HG02973 (cell line): ENCODE results near the gene USP34.

Source experiments
- ATAC-seq: cut with Tn5 transposase; IDR thresholded peaks from one replicate; pipeline ENCODE4 v1.9.1; 2021; ENCODE audit warnings: moderate library complexity; ENCODE audit not compliant: unreplicated experiment

USP34 gene

GRCh38 chr2:61328707-61329251, 142.1 kb downstream of the USP34 start:
- ATAC-seq = no peak

DNA sequence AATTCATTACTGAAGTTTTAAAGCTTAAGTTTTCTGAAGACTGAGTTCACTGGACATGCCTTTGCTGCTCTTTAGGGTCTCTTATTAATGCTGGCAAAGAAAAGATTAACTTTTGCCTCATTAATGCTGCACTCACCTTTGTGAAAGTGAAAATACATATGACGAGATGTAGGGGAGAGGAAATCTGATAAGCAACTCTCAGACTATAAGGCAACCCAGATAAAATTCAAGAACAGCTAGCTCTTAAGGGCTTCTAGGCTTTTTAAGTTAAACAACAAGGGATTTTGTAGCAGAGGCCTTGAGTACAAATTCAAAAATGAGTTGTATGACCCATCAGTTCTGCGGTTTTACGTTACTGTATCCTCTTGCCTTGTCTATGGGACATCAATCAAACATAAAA, 143.7 kb downstream of the USP34 start:
- no peak for ATAC-seq

DNA sequence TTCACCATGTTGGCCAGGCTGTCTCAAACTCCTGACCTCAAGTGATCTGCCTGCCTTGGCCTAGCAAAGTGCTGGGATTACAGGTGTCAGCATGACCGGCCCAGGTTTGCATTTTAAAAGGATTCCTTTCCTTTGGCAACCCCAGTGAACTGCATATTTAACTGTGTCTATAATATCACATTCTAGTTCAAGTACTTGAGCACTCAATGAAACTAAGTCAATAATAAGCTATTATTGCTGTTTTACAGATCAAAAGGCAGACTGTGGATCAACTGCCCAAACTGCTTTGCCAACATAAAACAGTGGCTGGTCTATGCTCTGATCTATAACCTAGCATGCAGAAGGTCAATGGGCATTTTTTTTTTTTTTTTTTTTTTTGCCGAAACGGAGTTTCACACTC, 144.5 kb downstream of the USP34 start:
- ATAC-seq = no peak

DNA sequence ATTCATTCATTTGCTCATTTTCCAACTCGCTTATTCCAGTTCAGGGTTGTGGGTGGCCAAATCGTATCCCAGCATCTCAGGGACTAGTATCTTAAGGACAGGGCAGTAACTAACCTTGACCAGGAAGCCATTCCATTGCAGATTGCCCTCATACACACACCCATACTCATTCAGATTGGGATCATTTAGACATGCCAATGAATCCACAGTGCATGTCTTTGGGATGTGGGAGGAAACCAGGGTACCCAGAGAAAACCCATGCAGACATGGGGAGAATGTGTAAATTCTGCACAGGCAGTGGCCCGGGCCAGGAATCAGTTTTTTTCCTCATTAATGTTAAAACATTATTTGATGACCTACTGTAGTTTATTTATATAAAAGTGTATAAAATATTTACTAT, 150.7 kb downstream of the USP34 start:
- ATAC-seq = no peak

GRCh38 chr2:61318553-61318952, 152.3 kb downstream of the USP34 start:
- ATAC-seq = no peak

DNA sequence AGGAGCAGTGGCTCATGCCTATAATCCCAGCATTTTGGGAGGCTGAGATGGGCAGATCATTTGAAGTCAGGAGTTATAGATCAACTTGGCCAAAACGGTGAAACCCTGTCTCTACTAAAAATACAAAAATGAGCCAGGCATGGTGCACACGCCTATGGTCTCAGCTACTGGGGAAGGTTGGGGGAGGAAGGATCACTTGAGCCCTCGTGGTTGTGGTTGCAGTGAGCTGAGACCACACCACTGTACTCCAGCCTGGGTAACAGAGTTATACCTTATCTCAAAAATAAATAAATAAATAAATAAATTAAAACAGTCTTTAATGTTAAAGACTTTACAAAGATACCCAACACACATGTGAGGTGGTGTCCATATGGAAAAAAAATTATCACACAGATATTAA, 174.9 kb downstream of the USP34 start:
- no peak for ATAC-seq

DNA sequence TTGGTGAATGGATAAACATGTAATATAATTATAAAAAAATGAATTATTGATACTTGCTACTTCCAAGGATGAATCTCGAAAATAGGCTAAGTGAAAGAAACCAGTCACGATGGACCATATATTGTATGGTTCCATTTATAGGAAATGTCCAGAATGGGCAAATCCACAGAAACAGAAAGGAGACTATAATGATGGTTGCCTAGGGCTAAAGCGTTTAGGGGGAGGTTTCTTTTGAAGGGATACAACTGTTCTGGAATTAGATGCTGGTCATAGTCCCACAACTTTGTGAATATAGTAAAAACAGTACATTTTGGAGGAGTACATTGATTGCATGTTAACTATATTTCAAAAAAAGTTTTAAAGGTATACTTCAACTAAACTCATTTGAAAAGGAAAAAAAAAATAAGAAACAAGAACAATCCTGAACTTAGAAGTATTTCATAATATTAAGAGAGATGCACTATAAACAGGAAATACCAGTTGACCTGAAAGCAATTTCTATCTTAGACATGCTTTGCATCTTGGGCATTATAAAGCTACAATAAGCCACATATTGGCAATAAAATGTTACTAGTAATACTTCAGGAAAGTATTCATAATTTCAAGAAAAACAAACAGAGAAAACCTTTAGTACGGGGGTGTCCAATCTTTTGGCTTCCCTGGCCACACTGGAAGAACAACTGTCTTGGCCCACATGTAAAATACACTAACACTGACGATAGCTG, 178.9 kb downstream of the USP34 start:
- ATAC-seq = no peak

GRCh38 chr2:61288070-61288841, 182.6 kb downstream of the USP34 start:
- no peak for ATAC-seq

GRCh38 chr2:61287254-61287653, 183.6 kb downstream of the USP34 start:
- ATAC-seq = no peak

DNA sequence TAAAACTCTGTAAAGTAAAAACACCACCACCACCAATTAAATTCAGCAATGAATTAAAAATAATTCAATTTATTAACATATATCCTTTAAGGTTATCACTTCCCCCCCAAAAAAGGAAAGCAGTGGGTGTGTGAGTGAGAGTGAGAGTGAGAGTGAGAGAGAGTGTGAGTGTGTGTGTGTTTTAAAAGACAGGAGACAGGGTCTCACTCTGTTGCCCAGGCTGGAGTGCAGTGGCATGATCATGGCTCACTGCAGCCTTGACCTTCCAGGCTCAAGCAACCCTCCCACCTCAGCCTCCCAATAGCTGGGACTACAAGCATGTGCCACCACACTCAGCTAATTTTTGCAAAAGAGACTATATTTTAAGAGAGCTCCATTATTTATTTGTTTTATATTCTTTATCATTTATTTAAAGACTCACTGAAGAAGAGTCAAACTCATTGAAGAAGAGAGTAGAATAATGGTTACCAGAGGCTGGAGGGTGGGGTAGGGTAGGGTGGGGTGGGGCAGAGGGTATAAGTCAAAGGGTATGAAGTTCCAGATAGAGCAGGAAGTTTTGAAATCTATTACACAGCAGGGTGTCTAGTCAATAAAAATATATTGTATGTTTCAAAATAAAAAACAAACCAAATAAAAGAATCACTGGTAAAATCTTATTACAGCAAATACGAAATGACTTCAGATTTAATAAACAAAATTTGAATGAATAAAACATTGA, 187.3 kb downstream of the USP34 start:
- no peak for ATAC-seq

DNA sequence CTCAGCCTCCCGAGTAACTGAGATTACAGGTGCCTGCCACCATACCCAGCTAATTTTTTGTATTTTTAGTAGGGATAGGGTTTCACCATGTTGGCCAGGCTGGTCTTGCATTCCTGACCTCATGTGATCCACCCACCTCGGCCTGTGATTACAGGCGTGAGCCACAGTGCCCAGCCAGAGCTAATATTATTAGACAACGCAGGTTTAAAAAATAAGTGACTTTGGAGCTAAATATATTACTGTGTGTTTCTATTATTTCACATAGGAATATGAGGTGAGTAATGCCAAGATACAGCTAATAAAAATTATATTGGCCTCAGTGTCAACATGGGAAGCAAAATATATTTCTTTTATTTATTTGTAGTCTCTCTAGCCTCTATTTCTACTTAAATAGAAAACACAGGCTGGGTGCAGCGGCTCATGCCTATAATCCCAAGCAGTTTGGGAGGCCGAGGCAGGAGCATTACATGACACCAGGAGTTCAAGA, 188.7 kb downstream of the USP34 start:
- no peak for ATAC-seq

DNA sequence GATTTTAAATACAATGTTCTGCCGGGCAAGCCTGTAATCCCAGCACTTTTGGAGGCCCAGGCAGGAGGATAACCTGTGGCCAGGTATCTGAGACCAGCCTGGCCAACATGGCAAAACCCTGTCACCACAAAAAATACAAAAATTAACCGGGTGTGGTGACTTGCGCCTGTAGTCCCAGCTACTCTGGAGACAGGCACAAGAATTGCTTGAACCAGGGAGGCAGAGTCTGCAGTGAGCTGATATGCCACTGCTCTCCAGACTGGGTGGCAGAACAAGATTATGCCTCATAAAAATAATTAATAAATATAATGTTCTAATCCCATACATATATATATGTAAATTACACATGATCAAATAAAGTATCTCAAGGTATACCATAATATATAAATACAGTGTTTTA, 189.6 kb downstream of the USP34 start:
- ATAC-seq = no peak

GRCh38 chr2:61277756-61278155, 193.1 kb downstream of the USP34 start:
- no peak for ATAC-seq

GRCh38 chr2:61275575-61276184, 195.2 kb downstream of the USP34 start:
- ATAC-seq = no peak

GRCh38 chr2:61272421-61273070, 198.3 kb downstream of the USP34 start:
- ATAC-seq = no peak

DNA sequence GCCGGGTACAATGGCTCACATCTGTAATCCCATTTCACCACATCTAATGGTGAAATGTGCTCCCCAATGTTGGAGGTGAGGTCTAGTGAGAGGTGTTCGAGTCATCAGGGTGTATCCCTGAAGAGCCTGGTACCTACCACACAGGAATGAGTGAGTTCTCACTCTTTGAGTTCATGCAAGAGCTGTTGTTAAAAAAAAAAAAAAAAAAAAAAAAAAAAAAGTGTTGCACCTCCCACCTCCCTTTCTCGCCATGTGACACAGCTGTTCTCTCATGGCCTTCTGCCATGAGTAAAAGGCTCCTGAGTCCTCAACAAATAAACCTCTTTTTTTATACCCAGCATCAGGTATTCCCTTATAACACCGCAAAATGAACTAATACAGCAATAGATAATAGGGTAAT, 202.6 kb downstream of the USP34 start:
- ATAC-seq = no peak

GRCh38 chr2:61266632-61267505, 204.0 kb downstream of the USP34 start:
- no peak for ATAC-seq

DNA sequence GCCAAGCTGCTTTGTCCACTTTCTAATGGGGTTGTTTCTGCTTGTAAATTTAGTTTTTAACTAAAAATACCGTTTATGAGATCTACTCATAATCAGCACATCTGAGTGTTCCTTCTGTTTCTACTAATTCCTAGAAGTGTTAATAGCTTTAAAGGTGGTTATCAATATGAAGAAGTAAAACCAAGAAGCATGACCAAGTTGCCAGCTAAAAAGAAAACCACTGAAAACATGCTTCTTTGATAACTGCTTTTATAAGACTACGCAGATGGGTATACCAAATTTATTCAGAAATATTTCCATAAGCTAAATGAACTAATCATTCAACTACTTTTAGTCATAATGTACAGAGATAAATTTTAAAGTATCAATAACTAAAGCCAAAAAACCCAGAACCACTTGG, 207.1 kb downstream of the USP34 start:
- ATAC-seq = no peak

- no peak for ATAC-seq
Measured at GRCh38 chr2:61262699-61263098, 208.2 kb downstream of the USP34 start.

- no peak for ATAC-seq
Measured at GRCh38 chr2:61257446-61257845, 213.4 kb downstream of the USP34 start.
